ENCODE data around the gene THSD4.

Gene THSD4

GRCh38 chr15:71508081-71508682 is 392.9 kb downstream of the THSD4 start:
- Histone ChIP-seq H3K4me3 (ENCODE audit: insufficient read length, low read depth) (no peak overlapping the region), H3K36me3 (ENCODE audit: insufficient read depth, insufficient read length, low read length) (no peaks in the 10 kb centered on the region), H3K4me1 (ENCODE audit: insufficient read depth, insufficient read length) (peaks cover 1% of the 10 kb centered on the region), H3K9me3 (ENCODE audit: insufficient read depth, low read length) (no peaks in the 10 kb centered on the region), H3K27me3 (ENCODE audit: insufficient read depth, insufficient read length) (no peaks in the 10 kb centered on the region), H3K9ac (ENCODE audit: insufficient read length, low read depth) (no peak overlapping the region)
- DNase-seq (ENCODE audit: low read depth, low spot score) = no peak
- no peak for TF ChIP-seq ZNF274 (IDR thresholded peaks at IDR 0.05; ENCODE audit: low read depth, low read length)
- no peak for TF ChIP-seq YY1 (IDR thresholded peaks at IDR 0.05; ENCODE audit: insufficient read depth, insufficient read length)
- no peak for TF ChIP-seq SUZ12 (IDR thresholded peaks at IDR 0.05; ENCODE audit: extremely low read depth, insufficient read depth, insufficient read length)

GRCh38 chr15:71509139-71509538 is 393.9 kb downstream of the THSD4 start:
- Histone ChIP-seq H3K4me3 (ENCODE audit: insufficient read length, low read depth) (no peak overlapping the region), H3K27me3 (ENCODE audit: insufficient read depth, insufficient read length) (no peaks in the 10 kb centered on the region), H3K4me1 (ENCODE audit: insufficient read depth, insufficient read length) (peaks cover 1% of the 10 kb centered on the region), H3K9ac (ENCODE audit: insufficient read length, low read depth) (no peak overlapping the region), H3K36me3 (ENCODE audit: insufficient read depth, insufficient read length, low read length) (no peaks in the 10 kb centered on the region), H3K9me3 (ENCODE audit: insufficient read depth, low read length) (no peaks in the 10 kb centered on the region)
- TF ChIP-seq YY1 (IDR thresholded peaks at IDR 0.05; ENCODE audit: insufficient read depth, insufficient read length) (no peak), SUZ12 (IDR thresholded peaks at IDR 0.05; ENCODE audit: extremely low read depth, insufficient read depth, insufficient read length) (no peak), ZNF274 (IDR thresholded peaks at IDR 0.05; ENCODE audit: low read depth, low read length) (no peak)
- DNase-seq (ENCODE audit: low read depth, low spot score) = no peak

GRCh38 chr15:71510763-71511162 is 395.5 kb downstream of the THSD4 start:
- H3K4me1 ChIP-seq (ENCODE audit: insufficient read depth, insufficient read length) = peaks cover 1% of the 10 kb centered on the region

GRCh38 chr15:71511796-71512681 is 396.8 kb downstream of the THSD4 start:
- H3K4me3 ChIP-seq (ENCODE audit: insufficient read length, low read depth) = no peak overlapping the region
- H3K9ac ChIP-seq (ENCODE audit: insufficient read length, low read depth) = no peak overlapping the region
- peaks cover 5% of the 10 kb centered on the region for H3K4me1 ChIP-seq (ENCODE audit: insufficient read depth, insufficient read length)
- H3K36me3 ChIP-seq (ENCODE audit: insufficient read depth, insufficient read length, low read length) = no peaks in the 10 kb centered on the region
- no peak for TF ChIP-seq SUZ12 (IDR thresholded peaks at IDR 0.05; ENCODE audit: extremely low read depth, insufficient read depth, insufficient read length)
- TF ChIP-seq YY1 (IDR thresholded peaks at IDR 0.05; ENCODE audit: insufficient read depth, insufficient read length) = no peak
- TF ChIP-seq ZNF274 (IDR thresholded peaks at IDR 0.05; ENCODE audit: low read depth, low read length) = no peak
- DNase-seq (ENCODE audit: low read depth, low spot score) = no peak
- no peaks in the 10 kb centered on the region for H3K27me3 ChIP-seq (ENCODE audit: insufficient read depth, insufficient read length)
- no peaks in the 10 kb centered on the region for H3K9me3 ChIP-seq (ENCODE audit: insufficient read depth, low read length)

More at GRCh38 chr15:71510763-71511162, 395.5 kb downstream of the THSD4 start:
- TF ChIP-seq SUZ12 (IDR thresholded peaks at IDR 0.05; ENCODE audit: extremely low read depth, insufficient read depth, insufficient read length) (no peak), ZNF274 (IDR thresholded peaks at IDR 0.05; ENCODE audit: low read depth, low read length) (no peak), YY1 (IDR thresholded peaks at IDR 0.05; ENCODE audit: insufficient read depth, insufficient read length) (no peak)
- H3K9me3 ChIP-seq (ENCODE audit: insufficient read depth, low read length) = no peaks in the 10 kb centered on the region
- no peak for DNase-seq (ENCODE audit: low read depth, low spot score)
- no peak overlapping the region for H3K4me3 ChIP-seq (ENCODE audit: insufficient read length, low read depth)
- H3K27me3 ChIP-seq (ENCODE audit: insufficient read depth, insufficient read length) = no peaks in the 10 kb centered on the region
- H3K9ac ChIP-seq (ENCODE audit: insufficient read length, low read depth) = no peak overlapping the region
- no peaks in the 10 kb centered on the region for H3K36me3 ChIP-seq (ENCODE audit: insufficient read depth, insufficient read length, low read length)

- Histone ChIP-seq H3K9me3 (ENCODE audit: insufficient read depth, low read length) (no peaks in the 10 kb centered on the region), H3K27me3 (ENCODE audit: insufficient read depth, insufficient read length) (no peaks in the 10 kb centered on the region), H3K36me3 (ENCODE audit: insufficient read depth, insufficient read length, low read length) (no peaks in the 10 kb centered on the region), H3K4me3 (ENCODE audit: insufficient read length, low read depth) (no peak overlapping the region), H3K9ac (ENCODE audit: insufficient read length, low read depth) (no peak overlapping the region), H3K4me1 (ENCODE audit: insufficient read depth, insufficient read length) (peaks cover 5% of the 10 kb centered on the region)
- no peak for DNase-seq (ENCODE audit: low read depth, low spot score)
- TF ChIP-seq SUZ12 (IDR thresholded peaks at IDR 0.05; ENCODE audit: extremely low read depth, insufficient read depth, insufficient read length) (no peak), ZNF274 (IDR thresholded peaks at IDR 0.05; ENCODE audit: low read depth, low read length) (no peak), YY1 (IDR thresholded peaks at IDR 0.05; ENCODE audit: insufficient read depth, insufficient read length) (no peak)
These were observed 397.4 kb downstream of the THSD4 start for GRCh38 chr15:71512682-71513006.

GRCh38 chr15:71515375-71516186 is 400.3 kb downstream of the THSD4 start:
- TF ChIP-seq SUZ12 (IDR thresholded peaks at IDR 0.05; ENCODE audit: extremely low read depth, insufficient read depth, insufficient read length) (no peak), ZNF274 (IDR thresholded peaks at IDR 0.05; ENCODE audit: low read depth, low read length) (no peak), YY1 (IDR thresholded peaks at IDR 0.05; ENCODE audit: insufficient read depth, insufficient read length) (no peak)
- no peaks in the 10 kb centered on the region for H3K27me3 ChIP-seq (ENCODE audit: insufficient read depth, insufficient read length)
- H3K9me3 ChIP-seq (ENCODE audit: insufficient read depth, low read length) = no peaks in the 10 kb centered on the region
- H3K36me3 ChIP-seq (ENCODE audit: insufficient read depth, insufficient read length, low read length) = no peaks in the 10 kb centered on the region
- no peak overlapping the region for H3K9ac ChIP-seq (ENCODE audit: insufficient read length, low read depth)
- H3K4me1 ChIP-seq (ENCODE audit: insufficient read depth, insufficient read length) = peaks cover 5% of the 10 kb centered on the region
- no peak overlapping the region for H3K4me3 ChIP-seq (ENCODE audit: insufficient read length, low read depth)
- DNase-seq (ENCODE audit: low read depth, low spot score) = no peak

All from NT2/D1 (cell line).